Measurements from ENCODE around the gene COL23A1.

- TF ChIP-seq CTCF (IDR thresholded peaks at IDR 0.05) (no peak), POLR2A (IDR thresholded peaks at IDR 0.05) (no peak)
Observed at GRCh38 chr5:178378527-178379484, 211.4 kb downstream of the COL23A1 start.

All from gastroesophageal sphincter (tissue), 3 donors.